Jurkat, Clone E6-1 (cell line): ENCODE data around the gene PPARGC1A. TPM values are rescaled to one million over a fixed set of nuclear protein-coding genes. Genes with fewer than 3 reads are reported as not detected.

Source experiments
- DNase-seq: peaks from one replicate; pipeline ENCODE4 v3.0.0-alpha.2; 2011; ENCODE audit warnings: low read depth, low spot score
- H3K4me3 ChIP-seq: 2 replicates; pipeline ENCODE4 v1.5.1; 2011; ENCODE audit warnings: mild to moderate bottlenecking, low read length, control low read depth, moderate library complexity
- polyA plus RNA-seq: library from polyadenylated mRNA; unstranded; fragments of >200 nt; gene quantifications from one replicate; pipeline ENCODE4 v1.2.1, GENCODE V29; 2012; ENCODE audit warnings: missing spikeins; ENCODE audit not compliant: insufficient read length, insufficient read depth

Gene PPARGC1A, protein sequence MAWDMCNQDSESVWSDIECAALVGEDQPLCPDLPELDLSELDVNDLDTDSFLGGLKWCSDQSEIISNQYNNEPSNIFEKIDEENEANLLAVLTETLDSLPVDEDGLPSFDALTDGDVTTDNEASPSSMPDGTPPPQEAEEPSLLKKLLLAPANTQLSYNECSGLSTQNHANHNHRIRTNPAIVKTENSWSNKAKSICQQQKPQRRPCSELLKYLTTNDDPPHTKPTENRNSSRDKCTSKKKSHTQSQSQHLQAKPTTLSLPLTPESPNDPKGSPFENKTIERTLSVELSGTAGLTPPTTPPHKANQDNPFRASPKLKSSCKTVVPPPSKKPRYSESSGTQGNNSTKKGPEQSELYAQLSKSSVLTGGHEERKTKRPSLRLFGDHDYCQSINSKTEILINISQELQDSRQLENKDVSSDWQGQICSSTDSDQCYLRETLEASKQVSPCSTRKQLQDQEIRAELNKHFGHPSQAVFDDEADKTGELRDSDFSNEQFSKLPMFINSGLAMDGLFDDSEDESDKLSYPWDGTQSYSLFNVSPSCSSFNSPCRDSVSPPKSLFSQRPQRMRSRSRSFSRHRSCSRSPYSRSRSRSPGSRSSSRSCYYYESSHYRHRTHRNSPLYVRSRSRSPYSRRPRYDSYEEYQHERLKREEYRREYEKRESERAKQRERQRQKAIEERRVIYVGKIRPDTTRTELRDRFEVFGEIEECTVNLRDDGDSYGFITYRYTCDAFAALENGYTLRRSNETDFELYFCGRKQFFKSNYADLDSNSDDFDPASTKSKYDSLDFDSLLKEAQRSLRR
- not detected for polyA plus RNA-seq

DNA sequence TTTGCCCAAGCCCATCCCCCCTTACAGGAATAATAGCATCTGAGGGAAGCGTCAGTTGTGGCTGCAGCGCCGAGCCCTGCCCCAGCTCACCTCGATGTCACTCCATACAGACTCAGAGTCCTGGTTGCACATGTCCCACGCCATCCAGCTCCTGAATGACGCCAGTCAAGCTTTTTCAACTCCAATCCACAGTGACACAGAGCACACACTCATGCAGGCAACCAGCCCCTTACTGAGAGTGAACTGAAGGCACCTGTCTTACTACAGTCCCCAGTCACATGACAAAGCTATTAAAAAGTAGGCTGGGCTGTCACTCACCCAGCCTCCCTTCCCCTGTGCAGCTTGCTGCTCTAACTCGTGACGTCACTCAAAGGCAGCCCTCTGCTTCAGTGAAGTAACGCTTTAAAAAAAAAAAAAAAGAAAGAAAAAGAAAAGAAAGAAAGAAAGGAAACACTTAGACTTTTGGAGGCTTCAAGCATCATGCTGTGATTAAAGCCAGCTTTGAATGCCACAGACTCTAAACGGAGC, at the start of gene PPARGC1A:
TSS of gene PPARGC1A (minus strand) at position 234 of the 528 bp plus-strand sequence. CDS start at position 144, 90 bp downstream.
- DNase-seq = peak; percentile 27

DNA sequence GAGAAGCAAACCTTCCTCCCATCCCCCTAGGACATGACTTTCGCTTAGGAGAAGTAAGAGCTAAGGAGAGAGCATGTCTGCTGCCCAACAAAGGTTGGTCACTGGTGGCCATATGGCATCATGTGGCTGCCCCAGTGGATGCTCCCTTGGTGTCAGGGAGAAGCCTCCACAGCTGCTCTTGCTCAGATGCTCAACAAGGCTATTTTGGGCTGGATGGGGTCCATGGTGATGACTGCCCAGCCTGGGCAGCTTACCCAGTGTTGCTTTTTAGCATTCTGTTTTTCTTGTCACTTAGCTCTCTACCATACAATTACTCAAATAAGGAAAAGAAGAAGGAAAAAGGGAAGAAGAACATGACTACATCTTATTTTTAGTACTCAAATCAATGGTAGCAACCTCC, 48.9 kb upstream of the PPARGC1A start:
- DNase-seq = no peak
- H3K4me3 ChIP-seq = no peak overlapping the region

More for the DNA sequence above, at the start of gene PPARGC1A:
- H3K4me3 ChIP-seq = no peak within 1 kb of the TSS

DNA sequence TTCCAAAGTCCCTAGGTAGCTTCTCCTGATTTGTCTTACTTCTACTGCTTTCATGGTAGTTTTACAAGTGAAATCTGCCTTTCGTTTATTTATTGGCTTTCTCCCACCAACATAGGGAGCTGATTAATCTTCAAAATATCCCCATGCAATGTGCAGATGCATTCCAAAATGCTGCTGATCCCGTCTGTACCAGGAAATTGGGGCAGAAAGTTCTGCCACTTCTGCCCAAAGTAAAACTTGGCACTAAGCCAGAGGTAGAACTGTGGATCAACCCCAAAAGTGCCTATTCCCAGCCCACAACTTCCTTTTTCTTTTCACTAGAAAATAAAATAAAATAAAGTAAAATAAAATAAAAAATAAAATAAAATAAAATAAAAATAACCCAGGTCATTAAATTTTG, 47.3 kb upstream of the PPARGC1A start:
- no peak for DNase-seq
- H3K4me3 ChIP-seq = no peak overlapping the region

DNA sequence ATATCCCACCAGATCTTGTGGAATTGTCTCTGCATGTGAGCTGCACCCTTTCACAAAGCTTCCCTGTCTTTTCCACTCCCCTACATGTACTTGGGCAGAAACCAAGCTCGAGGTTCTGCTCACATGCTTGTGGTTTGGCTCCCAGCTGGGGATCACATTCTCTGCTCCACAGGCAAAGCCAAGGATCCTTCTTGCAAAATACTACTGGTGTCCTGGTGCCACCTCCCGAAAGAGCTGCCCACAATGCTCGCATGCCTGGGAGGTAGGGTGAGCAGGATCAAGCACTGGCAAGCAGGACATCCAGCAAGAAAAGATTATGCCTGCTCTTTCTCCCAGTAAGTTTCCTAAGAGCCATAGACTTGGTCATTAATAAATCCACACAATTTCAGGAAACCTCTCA, 45.1 kb upstream of the PPARGC1A start:
- H3K4me3 ChIP-seq = no peak overlapping the region
- DNase-seq = no peak

DNA sequence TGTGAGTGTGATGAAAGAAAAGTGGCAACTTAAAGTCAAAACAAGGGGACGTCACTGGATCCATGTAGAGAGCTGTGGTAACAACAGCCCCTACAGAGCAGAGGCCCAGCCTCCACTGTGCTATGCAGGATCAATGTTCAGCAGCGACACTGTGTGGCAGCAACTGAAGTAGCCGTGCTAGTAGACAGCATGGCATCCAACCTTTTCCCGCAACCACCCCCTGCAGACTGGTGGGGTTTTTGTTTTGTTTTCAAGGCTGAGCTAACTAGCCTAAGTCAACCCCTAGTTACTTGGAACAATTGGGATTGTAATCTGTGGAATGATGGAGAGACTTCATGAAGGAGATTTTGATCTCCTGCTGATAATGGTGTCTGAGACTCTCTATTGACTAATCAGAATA, 44.4 kb upstream of the PPARGC1A start:
- no peak overlapping the region for H3K4me3 ChIP-seq
- no peak for DNase-seq

DNA sequence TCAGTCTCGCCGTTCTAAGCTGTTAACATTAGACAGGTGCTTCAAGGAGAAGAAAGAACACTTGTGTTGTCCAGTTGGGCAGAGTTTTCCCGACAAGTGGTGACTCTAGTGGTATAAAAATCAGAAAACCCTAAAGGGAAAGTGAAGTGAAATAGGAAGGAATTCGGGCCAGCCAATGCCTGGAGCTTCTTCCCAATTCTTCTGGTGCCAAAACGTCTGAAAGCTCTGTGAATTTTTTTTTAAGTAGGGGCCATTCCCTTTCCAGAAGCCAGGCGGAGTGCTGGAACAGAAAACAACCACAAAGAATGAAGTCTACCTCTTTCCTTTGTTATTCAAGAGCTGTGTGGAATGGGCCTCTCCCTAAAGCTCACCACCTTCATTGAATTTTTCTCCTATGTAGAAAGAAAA, 43.1 kb upstream of the PPARGC1A start:
- no peak overlapping the region for H3K4me3 ChIP-seq
- no peak for DNase-seq

DNA sequence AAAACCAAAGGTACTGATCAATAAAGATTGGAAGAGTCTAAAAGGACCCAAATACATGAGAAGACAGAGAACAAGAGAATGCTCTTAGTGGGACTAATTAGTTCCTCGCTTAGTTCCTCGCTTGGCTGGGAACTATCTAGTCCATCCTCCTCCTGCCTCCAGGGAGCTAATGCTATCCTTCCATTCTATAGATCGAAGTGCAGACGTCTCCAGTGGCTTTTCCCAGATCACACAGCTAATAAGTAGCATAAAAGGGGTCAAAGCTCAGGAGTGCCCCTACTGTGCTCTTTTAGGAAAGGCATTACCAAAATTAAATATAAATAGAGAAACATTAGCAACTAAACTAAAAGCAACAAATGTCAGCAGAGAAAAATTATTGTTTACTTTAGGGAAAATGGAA, 42.3 kb upstream of the PPARGC1A start:
- no peak overlapping the region for H3K4me3 ChIP-seq
- DNase-seq = no peak

DNA sequence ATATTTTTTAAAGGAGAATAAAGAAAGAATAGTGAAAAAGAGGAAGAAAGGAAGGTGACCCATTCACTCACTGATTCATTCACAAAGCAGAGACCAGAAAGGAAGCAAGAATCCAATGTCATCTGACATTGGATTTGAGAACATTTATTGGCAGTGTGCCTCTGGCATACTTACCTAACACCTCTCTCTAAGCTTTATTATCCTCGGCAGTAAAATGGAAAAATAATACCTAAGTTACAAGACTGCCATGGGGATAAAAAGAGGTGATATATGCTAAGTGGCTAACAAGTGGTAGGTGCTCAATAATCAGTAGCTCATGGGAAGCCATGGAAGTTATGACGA, 41.6 kb upstream of the PPARGC1A start:
- no peak overlapping the region for H3K4me3 ChIP-seq
- no peak for DNase-seq

DNA sequence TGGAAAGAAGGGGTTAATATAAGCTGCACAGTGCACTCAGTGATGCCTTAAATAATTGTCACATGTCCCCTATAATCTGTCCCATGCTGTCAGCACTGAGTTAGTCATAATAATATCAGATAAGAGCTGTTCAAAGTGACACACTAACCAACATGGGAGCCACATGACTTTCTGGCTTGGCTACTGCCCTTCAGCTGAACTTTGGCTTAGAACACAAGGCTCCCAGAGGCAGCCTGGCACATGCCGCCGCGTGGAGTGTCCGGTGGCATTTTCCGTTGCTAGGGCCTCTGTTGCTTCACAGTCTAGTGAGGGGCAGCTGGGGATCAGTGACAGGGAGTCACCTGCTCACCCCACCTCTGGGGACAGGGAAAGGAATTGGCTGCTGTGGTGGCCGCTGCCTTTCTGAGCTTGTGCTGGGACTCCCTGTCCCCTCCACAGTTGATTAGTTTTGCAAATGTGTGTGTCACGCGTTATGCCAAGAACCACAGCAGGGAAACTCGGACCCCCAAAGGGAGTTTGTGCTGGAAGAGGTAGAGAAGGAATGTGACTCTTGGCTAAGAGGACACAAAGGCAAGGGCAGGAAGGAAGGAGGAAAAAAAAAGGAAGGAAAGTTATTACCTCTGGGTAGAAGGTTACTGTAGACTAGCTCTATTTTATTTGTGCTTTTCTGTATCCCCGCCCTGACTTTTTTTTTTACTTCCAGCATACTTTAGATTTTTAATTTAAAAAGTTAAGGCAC, 41.1 kb upstream of the PPARGC1A start:
- H3K4me3 ChIP-seq = no peak overlapping the region
- no peak for DNase-seq

DNA sequence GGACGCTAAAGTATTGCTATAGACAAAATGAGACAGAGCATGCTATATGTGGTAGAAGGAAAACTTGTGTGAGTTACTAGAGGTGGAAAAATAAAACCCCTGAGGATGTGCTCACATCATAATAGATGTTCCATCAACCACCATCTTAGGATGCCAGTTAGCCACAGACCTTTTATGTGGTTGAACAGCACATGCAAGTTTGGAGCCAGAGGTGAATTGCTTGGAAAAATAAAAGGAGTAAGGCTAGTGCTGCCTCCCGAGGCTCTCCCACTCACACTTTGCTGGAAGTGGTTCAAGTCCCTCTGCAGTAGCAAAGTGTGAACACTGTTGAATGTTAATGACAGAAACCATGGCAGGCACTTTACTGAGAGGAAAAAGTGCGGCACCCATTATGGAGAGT, 39.4 kb upstream of the PPARGC1A start:
- DNase-seq = no peak
- no peak overlapping the region for H3K4me3 ChIP-seq

DNA sequence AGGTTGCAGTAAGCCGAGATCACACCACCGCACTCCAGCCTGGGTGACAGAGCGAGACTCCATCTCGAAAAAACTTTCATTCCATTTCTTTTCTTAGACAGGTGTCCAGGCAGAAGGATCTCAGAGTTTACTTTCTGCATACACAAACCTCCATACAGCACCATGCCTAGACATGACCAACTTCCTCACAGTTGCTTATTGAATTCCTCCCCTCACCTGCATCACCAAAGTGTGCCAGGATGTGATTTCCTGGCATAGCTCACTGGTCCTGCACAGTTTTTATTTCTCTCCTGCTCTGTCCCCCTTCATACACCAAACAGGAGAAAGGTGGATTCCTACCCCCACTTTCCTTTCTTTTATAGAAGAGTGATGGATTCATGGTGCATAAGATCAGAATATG, 34.7 kb upstream of the PPARGC1A start:
- no peak overlapping the region for H3K4me3 ChIP-seq
- no peak for DNase-seq

DNA sequence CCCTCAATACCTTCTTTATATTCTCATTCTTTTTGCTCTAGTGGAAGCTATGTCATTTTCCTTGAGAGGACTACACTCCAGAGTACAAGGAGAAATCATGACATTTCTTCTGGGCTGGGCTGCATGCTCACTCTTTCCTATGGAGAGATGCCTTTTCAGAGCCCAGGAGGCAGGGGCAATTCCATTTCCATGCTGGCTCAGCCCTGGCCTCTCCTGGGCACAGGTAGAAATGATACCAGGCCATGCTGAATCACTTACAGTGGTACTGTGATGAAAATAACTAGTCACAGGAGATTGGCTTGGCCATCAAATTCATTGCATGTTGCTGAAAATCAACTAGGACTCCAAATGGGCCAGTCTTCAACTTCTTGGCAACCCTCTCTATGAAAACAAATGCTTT, 34.0 kb upstream of the PPARGC1A start:
- no peak for DNase-seq

DNA sequence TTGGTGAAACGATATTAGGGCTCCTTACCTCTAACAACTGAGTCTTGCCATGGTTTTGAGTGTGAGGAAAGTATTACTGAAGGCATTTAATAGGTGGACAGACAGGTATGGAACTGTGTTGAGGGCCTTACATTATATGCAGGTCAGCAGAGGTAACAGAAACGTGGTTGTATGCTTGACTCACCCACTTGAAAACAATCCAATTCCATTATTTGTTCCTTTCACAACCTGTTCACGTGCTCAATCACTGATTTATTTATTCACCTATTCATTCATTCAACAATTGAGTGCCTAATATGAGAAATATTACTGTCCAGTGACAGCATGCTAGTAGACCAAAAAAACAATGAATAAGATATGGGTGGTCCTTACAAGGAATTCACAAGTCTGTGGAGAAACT, 33.3 kb upstream of the PPARGC1A start:
- DNase-seq = no peak
- H3K4me3 ChIP-seq = no peak overlapping the region

More for the DNA sequence above, 34.0 kb upstream of the PPARGC1A start:
- no peak overlapping the region for H3K4me3 ChIP-seq

DNA sequence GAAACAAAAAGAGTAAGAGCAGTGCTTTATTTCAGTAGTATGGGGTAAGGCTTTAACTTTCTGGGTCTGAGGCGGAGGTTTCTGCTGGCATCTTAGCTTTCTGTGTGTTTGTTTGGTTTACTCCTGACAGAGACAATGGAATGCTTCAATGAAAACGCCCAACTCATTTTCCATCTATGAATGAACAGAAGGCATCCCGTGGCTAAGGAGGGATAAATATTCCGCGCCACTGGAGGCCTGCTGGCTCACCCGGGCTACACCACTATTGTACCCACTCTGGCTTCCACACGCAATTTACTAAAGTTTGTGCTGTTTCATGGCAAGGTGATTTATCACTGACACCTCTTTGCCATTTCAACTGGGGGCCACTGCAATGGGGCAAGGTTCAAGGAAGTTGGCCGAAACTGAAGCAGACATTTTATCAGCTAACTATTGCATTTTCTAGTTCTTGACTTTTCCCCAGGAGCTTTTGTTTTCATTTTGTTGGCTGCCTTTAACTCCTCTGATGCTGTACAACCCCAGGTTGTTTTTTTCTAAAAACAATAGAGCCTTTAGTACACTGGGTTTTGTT, 32.8 kb upstream of the PPARGC1A start:
- DNase-seq = no peak
- no peak overlapping the region for H3K4me3 ChIP-seq

DNA sequence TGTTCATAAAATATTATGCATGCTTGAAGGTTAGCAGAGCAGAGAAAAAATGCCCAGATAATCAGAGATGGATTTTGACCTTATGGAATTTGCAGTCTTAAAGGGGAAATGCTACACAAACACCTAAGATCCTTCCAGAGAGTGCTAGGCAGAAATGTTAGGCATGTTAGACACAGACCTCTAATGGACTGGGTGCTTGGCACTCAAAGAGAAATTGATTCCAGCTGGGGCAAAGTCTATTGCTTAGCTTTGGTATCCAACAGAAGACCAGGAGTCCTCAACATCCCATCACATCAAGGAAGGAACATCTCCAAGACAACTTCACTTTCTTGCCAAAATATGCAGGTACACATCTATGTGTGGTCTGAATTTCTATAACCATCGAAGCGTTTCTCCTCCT, 32.2 kb upstream of the PPARGC1A start:
- no peak overlapping the region for H3K4me3 ChIP-seq
- no peak for DNase-seq

DNA sequence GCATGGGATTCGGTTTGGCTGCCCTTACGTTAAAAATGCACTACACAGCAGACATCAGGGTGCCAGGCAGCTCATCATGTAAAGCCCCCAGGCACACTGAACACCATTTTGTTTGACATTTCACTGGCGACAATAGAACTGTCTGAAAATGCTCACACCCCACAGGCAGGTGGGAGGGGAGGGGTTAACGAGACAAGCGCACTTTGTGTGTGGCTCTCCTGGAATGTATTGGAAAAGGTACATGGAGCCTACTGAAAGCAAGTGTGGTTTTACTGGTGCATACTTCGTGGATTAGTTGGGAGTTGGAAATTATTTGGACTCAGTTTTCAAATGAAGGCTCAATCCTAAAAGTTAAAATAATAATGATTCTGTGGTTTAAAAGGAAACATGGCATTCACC, 31.6 kb upstream of the PPARGC1A start:
- H3K4me3 ChIP-seq = no peak overlapping the region
- no peak for DNase-seq

DNA sequence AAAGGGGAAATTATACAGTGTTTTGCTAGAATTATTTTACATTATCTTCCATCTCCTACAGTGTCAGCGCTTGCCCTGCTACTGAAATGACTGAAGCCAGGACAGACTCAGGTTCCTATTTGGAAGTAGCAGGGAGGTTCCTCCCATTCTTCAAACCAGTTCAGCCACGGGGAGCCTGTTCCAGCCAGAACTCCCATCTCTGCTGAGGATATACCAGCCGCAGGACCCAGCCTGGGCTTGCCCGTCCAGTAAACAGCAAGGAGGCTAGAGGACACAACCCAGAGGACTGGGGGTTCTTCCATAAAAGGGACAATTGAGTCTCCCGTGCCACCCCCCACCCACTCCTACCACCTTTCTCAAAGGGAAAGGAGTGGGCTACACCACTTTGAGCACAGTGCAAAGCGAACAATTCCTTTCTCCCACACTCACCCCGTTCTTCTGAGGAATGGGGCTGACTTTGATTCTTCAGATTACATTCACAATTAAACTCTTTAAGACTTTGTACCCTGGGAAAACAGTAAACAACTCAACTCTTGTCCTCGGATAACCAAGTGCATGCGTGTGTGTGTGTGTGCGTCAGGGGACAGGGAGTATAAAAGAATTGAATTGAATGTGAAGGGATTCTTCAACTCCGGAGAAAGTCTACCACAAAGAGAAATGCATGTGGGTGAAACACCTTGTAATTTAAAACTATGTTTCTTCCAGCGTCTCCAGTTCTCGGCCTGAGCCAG, 31.0 kb upstream of the PPARGC1A start:
- no peak for DNase-seq
- H3K4me3 ChIP-seq = no peak overlapping the region

DNA sequence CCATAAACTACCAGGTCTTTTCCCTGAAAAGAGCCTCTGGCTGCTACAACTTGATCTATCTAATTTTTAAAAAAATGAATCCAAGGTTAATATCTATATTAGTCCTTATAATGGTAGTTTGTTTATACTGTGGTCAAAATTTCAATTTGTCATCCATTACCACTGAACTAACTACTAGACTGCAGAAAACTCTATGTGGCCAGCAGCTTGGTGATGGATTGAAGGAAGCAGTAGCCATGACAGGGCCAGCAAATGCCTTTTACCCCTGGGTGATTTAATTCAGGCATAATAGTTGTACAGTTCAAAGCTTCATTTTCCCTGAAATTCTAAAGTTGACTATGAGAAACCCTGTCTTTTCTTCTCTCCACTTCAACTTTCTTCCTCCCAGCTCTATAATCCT, 30.4 kb upstream of the PPARGC1A start:
- H3K4me3 ChIP-seq = no peak overlapping the region
- no peak for DNase-seq

DNA sequence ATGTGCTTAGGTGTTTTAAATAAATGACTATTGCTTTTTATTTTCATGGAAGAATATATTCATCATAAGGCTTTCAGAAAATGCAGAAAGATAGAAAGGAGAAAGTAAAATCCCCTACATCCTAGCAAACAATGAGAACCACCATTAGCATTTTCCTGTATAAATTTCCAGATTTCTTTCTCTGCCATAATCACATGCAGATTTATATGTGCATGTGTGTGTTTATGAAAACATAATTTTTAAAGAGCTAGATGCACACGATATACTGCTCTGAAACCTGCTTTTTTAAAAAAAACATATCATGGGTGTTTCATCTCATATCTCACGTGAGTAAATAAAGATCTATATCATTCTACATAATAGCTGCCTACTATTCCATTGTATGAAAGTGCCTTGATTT, 26.4 kb upstream of the PPARGC1A start:
- H3K4me3 ChIP-seq = no peak overlapping the region
- DNase-seq = no peak
